GM21526 (cell line): ENCODE results near the gene WNT8A.

ENCODE experiments used
- ATAC-seq: cut with Tn5 transposase; IDR thresholded peaks from one replicate; pipeline ENCODE4 v1.9.1; 2021; ENCODE audit warnings: moderate library complexity; ENCODE audit not compliant: unreplicated experiment, low FRiP score

Gene WNT8A

DNA sequence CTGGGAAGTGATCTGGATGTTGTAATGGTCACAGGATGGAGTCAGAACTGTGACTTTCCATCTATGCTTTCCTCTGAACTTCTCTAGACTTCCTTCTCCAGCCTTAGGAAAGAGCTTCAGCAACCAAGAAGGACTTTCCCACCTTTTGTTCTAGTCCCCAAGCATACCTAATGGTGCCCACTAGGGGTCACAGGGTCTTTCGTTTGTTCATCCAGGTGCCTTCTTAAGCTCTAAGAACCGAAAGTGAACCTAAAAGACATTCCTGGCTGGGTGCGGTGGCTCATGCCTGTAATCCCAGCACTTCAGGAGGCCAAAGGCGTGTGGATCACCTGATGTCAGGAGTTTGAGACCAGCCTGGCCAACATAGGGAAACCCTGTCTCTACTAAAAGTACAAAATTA lies 1.8 kb upstream of the WNT8A start:
- ATAC-seq = no peak

DNA sequence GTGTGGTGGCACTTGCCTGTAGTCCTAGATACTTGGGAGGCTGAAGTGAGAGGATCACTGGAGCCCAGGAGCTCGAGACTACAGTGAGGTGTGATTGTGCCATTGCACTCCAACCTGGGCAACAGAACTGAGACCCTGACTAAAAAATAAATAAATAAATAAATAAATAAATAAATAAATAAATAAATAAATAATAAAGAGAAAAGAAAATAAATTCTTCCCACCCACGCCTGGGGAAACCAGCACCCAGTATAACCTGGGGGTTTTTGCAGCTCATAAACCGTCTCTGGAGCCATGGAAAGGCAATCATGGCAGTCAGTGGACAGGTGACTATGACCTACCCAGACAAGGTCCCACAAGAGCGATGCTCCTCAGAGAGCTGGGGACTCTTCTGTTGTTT lies 7.9 kb downstream of the WNT8A start:
- no peak for ATAC-seq

DNA sequence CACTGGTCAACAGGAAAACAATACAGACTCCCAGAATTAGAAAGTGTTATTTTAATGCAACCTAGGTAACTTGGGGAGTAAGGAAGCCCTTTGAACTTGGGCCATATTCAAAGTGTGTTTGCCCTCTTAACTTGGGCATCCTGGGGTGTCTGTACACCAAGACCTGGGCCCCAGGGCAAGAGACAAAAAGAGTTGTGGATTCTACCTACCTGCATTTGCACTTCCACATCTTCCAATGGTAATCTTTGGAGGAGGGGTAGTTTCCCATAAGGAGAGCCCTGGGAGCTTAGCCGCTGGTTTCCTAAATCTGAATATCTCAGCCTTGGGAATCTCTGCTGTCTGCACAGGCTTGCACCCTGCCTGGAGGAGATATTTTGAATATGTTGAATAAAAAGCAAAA lies 8.5 kb downstream of the WNT8A start:
- no peak for ATAC-seq

DNA sequence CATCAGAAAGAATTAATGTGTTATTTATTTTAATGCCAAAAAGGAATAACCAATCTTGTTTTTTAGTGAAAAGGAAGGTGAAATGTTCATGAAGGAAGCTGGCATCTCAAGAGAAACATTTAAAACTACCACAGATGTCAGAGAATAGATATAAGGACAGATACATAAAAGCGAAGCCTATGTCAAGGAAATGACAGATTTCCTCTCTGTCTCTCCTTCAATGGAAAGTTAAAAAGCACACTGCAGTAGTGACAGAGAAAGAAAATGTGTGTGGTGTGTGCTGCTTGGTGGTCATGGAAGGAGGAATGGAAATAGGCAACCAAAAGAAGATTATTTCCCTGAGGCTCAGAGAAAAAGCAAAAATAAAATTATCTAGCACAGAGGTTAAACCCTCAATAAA lies 9.2 kb downstream of the WNT8A start:
- no peak for ATAC-seq

DNA sequence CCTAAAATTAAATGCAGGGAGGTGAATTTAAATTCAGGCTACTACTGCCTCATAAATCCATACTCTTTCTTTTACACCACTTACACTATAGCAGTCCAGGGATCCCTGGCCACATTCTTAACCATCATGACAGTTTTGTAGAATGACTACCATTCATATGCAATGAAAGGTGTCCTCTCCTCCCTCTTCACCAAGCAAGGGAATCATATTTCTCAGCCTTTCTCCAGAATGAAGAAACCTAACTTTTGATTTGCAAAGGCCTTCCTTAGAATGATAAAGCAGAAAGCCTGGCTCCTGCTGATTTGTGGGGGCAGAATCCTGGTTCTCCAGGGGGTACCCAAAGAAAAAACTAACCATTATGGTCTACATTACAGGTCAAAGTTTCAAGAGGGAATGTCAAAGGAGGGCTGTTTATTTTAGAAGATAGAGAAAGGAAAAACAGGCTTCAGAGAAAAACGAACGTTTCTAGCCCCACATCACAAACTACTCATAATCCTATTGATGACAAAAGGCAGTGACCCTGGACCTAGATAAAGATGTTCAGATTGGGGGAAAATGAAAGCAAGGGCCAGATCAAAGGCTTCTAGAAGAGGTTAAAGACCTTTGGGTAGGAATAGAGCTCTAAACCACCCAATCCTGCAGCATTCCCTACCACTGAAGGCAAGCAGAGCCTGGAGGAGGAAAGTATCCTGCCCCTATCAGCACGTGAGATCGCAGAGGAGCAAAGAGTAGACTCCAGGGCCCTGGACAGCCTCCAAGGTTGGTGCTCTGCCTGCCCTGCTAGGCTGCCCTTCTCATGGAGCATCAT lies 11.5 kb downstream of the WNT8A start:
- no peak for ATAC-seq

DNA sequence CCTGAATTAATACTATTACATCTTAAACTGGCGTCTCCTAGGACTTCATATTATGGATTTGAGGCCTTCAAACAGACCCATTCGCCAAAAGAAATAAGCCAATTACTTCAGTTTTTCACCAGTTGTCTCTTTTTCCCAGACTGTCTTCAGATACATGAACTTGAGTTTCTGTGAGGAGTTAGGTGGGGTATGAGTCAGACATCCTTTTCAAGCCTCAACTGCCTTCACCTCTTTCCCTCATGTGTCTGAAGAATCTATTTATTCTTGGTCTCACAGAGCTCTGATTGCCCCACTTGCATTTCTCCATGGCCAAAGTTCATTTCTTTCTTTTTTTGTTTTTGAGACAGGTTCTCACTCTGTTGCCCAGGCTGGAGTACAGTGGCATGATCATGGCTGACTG lies 12.5 kb downstream of the WNT8A start:
- ATAC-seq = no peak

DNA sequence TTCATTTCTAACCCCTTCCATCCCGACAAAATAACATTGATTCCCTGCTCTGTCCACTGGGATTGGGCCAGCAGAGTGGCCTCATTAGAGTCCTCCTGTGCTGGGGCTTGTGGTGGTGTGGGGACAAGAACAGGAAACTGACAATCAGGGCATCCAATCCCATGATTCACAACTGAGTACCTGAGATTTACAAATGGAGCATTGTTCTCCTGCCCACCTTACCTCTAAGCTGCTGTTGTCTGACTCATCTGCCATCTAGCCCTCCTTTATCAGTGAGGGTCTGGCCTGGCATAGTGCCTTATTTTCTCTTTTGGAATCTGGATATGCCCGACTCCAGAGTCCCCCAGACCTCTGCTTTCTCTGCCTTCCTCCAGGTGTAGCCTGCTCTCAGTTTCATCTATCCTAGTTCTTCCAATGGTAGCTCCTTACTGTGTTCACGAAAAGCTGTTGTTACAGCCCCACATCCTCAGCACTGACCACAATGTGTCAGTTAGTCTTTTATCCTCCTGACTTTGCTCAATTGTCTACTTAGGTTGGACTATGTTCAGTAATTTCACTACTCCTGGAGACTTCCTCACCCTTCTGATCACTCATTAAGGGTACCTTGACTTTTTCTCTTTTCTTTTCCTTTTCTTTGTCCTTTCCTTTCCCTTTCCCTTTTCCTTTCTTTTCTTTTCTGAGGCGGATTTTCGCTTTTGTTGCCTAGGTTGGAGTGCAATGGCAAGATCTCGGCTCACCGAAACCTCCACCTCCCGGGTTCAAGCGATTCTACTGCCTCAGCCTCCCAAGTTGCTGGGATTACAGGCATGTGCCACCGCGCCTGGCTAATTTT lies 13.4 kb downstream of the WNT8A start:
- ATAC-seq = no peak

DNA sequence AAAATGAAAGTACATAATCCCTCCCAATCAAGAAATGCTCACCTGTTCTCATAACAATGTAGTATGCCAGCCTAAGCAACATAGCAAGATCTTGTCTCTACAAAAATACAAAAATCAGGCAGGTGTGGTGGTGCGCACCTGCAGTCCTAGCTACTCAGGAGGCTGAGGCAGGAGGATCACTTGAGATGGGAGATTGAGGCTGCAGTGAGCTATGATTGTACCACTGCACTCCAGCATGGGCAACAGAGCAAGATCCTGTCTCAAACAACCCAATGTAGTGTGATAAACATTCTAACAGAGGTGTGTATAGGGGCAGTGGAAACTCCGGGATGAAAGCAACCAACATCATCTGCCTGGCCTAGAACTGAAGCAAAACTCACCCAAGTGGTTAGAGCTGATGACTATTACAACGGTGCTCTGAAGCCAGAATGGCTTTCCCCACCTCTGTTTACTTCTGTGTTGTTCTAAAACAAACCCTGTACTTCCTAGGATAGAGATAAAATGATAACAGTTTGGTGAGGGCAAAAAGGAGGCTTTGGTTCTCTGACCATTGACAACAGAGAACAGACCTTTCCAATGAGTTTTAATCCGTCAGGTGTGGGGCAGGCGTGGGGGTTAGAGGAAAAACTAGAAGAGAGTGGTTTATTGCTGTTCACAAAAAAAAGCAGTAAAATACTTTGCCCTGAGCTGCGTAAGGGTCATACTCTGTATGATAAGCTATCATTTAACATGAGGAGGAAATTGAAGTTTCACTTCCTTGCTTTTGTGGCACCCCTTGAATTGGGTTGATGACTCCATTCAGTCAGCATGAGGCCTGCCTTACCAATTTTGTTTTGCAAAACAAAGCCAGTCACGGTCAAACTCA lies 18.9 kb downstream of the WNT8A start:
- ATAC-seq = peak; percentile 74

DNA sequence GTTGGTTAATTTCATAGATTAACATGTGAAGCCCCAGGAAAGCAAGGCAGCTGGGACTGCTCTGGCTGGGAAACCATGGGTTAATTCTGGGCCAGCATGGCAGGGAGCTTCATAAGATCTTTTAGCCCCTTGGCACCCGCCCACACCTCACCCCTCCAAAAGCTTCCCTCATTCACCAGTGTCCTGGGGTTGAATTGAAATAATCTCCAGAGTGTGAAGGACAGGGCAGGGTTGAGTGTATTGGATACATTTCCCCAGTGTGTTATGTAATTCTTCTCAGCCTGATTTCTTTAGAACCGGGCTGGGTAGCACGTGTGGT lies 19.4 kb downstream of the WNT8A start:
- ATAC-seq = no peak

DNA sequence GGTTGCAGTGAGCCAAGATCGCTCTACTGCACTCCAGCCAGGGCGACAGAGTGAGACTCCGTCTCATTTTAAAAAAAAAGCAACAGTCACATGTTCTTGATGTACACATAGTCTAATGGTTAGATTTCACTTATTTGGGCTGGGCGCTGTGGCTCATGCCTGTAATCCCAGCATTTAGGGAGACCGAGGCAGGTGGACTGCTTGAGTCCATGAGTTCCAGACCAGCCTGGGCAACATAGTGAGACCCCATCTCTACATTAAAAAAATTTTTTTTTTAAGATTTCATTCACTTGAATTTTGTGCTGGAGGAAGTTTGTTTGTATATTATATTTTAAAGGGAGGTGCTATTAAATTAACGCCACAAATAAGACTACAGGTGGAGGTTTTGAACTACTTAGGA lies 21.9 kb downstream of the WNT8A start:
- ATAC-seq = no peak

DNA sequence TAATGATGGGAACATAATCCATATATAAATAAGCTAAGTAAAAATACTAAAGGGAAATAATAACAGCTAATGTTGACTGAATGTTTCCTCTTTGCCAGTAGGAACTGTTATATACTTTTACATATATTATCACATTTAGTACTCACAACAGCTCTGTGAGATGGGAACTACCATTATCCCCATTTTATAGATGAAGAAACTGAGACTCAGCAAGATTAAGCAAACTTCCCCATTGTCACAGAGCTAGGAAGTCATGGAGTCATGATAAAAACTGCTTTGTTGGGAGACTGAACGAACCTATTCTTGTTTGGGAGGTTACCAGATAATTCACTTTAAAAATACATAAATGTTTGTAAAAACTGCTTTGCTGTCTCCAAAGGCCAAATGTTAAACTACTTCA lies 23.4 kb downstream of the WNT8A start:
- ATAC-seq = no peak

DNA sequence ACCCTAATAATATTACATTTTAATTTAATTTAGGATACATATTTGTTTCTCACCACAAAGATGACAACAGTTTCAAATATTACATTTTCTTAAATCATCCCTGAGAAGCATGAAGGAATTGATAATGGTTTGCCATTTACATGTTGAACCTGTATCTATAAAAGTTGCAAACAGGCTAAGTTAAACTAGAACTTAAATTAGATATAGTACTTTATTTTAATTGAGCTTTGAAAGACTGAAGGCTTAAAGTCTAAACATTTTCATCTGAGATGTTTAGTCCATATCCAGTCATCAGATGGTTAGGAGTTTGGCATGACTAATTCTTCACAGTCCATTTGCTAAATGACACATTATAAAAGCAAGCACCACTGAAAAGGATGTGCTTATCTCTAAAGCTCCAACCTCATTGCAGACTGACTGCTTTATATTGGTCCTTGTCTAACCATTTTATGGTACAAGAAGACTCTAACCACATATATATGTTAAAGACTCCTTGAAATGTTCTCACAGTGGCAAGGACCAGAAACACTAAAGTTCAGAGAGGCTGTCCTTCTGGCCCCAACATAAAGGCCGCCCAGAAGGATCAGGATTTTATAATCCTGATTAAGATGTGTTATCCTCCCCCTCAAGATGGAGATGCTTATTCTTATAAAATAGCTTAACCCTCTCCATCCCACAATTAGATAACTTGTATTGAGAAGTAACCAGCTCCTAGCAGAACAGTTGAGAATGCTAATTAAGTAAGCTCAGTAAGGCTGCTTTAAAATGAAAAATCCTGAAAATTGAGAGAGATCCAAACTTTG lies 25.8 kb downstream of the WNT8A start:
- no peak for ATAC-seq

DNA sequence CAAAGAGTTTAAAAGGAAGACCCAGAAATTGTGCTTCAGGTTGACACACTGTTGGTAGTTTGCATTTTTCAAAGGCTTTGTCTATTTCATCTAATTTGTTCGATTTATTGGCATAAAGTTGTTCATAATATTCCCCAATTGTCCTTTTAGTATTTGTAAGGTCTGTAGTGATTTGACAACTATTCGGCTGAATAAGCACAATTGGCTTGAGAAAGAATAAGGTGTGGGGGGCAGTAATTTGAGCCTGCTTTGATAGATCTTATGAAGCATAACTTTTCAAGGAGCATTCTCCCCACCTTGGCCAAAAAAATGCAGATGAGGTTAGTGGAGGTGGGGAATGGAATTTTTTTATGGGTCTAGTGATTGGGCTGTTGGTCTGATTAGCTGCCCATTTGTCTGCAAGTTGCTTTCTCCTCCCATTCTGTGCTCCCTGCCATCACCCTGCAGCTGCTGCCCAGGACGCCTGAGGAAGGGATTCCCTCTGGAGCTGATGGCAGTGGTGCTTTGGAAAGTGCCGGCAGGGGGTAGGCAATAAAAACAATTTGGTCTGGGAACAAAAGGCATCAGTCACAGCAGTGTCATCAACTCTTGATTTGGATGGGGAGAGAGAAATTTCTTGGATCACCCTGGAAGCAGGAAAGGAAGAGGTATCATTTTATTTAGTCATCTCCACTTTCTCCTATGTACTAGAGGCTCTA lies 26.6 kb downstream of the WNT8A start:
- no peak for ATAC-seq

DNA sequence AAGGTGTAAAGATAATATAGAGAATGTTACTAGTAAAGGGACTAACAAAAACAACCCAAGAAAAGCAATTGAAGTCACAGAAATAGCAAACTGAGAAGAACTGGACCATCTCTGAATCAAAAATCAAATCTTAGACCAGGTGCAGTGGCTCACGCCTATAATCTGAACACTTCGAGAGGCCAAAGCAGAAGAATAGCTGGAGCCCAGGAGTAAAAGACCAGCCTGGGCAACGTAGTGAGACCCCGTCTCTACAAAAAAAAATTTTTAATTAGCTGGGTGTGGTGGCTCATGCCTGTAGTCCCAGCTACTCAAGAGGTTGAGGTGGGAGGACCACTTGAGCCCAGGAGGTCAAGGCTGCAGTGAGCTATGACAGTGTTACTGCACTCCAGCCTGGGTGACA lies 27.3 kb downstream of the WNT8A start:
- ATAC-seq = no peak

DNA sequence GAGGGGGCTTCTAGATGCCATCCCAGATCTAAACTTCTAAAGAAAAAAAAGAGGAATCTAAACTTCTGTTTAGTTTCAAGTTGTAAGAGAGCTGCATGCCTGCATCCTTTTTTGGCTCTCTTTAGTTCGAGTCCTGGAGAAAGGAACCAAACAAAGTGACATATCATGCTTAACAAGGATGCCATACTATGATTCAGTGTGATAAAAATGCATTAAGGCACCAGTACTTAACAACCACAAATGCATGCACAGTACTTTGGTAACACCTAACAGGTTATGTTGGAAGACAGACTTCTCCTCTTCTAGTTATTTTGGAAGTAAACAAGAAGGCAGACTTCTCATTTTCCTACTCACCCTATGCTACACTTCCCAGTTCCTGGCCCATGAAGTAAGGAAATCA lies 28.1 kb downstream of the WNT8A start:
- no peak for ATAC-seq

DNA sequence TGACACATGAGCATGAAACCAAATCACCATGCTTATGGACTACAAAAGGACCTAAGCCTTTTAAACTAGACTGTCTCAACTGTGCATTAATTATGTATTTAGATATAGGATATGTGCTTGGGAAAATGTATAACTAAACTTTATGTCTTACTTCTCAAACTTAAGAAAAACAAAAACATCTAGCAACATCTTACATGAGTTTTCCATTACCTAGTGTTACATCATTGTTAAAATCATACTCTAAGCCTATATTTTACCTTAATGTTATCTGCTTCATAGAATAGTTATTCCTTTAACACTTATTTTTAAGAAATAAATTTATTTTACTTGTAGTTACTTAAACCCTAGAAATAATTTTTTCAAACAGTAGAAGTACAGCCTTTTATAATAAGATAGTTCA lies 31.4 kb downstream of the WNT8A start:
- ATAC-seq = no peak

DNA sequence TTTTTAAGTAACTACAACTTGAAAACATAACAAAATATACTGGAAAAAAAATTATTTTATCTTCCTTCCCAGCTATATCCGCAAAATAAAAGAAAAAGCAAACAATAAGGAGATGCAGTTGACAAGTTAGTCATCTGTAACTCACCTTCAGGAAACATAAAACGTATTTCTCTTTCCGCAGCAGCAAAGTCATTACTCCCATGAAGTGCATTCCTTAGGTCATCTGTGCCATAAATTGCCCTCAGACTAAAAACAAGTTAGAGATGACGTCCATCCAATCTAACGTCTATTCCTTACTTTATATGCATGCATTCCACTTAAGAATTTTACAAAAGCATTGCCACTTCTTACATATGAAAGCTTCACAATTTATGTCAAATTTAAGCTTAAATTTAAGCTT lies 44.5 kb downstream of the WNT8A start:
- no peak for ATAC-seq

DNA sequence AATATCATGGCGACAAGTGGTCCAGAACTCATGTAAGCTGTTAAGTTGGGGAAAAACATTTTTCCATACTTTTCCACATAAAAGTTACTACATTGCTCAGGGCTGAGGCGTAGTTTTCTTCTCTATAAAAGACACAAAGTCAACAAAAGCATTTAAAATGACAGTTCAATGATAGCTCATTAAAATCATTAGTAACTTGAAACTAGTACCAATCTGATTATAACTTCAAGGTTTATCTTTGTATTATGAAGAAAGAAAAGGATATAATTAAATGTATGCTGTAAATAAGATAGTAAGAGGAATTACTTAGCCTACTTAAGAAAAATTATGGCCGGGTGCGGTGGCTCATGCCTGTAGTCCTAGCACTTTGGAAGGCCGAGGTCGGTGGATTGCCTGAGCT lies 45.5 kb downstream of the WNT8A start:
- ATAC-seq = no peak

DNA sequence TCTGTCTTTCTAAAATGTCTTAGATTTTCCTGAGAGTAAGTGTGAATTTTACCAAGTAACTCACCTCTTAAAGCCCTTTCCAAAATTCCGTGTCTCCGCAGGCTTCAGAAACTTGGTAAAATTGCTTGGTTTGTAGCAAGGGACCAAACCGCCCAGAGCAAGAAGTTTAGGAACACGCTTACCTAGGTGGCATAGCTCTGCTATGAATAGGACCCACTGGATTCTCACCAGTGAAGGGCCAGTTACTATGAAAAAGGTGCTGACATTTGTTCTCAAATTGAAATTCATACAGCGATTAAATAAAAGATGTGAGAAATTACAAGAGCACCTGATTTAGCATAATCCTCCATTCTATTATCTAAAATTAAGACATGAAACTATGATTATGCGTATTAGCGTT lies 48.7 kb downstream of the WNT8A start:
- no peak for ATAC-seq
